Measurements from ENCODE around the gene SYT11.

Gene SYT11

DNA sequence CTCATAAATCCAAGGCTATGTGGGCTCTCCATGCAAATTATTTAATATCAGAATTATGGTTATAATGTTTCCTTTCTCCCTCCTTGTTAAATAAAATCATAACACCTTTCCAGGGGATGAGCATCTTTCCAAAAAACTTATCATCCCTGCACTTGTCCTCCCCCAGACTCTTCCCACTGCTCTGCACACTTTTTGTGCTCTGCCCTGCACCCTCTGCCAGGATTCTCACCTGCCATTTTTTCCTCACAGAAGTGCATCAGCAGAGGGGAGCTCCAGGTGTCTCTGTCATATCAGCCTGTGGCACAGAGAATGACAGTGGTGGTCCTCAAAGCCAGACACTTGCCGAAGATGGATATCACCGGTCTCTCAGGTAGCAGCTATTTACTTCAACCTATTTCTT lies 20.9 kb downstream of the SYT11 start:
- TF ChIP-seq, protein P1, sequence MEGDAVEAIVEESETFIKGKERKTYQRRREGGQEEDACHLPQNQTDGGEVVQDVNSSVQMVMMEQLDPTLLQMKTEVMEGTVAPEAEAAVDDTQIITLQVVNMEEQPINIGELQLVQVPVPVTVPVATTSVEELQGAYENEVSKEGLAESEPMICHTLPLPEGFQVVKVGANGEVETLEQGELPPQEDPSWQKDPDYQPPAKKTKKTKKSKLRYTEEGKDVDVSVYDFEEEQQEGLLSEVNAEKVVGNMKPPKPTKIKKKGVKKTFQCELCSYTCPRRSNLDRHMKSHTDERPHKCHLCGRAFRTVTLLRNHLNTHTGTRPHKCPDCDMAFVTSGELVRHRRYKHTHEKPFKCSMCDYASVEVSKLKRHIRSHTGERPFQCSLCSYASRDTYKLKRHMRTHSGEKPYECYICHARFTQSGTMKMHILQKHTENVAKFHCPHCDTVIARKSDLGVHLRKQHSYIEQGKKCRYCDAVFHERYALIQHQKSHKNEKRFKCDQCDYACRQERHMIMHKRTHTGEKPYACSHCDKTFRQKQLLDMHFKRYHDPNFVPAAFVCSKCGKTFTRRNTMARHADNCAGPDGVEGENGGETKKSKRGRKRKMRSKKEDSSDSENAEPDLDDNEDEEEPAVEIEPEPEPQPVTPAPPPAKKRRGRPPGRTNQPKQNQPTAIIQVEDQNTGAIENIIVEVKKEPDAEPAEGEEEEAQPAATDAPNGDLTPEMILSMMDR (IDR thresholded peaks at IDR 0.05; ENCODE audit: insufficient read depth, low read depth, low read length, missing control alignments) = no peak
- no peak for DNase-seq (ENCODE audit: low read depth)
- H3K4me3 ChIP-seq (ENCODE audit: low read length) = no peak overlapping the region

DNA sequence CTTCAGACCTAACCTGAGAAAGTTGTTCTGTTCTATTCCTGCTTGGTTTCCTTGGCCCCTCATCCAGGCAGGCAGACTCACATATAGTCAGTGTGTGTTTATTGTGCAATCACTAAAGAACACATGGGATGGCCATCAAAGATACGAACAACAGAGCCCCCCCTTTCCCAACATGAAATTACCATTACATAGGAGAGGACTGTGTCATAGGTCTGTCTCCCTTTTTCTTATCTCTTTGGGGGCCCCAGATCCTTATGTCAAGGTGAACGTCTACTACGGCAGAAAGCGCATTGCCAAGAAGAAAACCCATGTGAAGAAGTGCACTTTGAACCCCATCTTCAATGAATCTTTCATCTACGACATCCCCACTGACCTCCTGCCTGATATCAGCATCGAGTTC lies 21.6 kb downstream of the SYT11 start:
- no peak for DNase-seq (ENCODE audit: low read depth)
- TF ChIP-seq, protein P1 (IDR thresholded peaks at IDR 0.05; ENCODE audit: insufficient read depth, low read depth, low read length, missing control alignments) = no peak
- no peak overlapping the region for H3K4me3 ChIP-seq (ENCODE audit: low read length)

DNA sequence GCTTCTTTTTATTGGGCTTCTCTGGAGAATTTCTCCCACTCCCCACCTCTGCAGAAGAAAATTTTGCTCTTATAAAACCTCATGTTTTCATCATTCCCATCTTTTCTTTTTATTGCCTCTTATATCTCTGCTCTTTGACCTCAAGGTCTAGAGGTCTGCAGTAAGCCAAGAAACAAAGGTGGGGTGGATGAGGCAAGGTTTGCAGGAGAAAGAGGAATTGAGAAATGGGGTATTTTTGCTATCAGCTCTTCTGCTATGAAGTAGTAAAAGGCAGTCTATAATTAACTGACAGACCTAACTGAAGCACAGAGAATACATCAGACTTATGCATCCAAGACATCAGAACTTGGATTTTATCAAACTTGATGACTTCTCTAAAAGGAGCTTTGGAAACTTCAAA lies 22.9 kb downstream of the SYT11 start:
- TF ChIP-seq, protein P1 (IDR thresholded peaks at IDR 0.05; ENCODE audit: insufficient read depth, low read depth, low read length, missing control alignments) = no peak
- H3K4me3 ChIP-seq (ENCODE audit: low read length) = no peak overlapping the region
- DNase-seq (ENCODE audit: low read depth) = no peak

GRCh38 chr1:155882766-155883165 lies 23.4 kb downstream of the SYT11 start:
- TF ChIP-seq, protein P1 (IDR thresholded peaks at IDR 0.05; ENCODE audit: insufficient read depth, low read depth, low read length, missing control alignments) = no peak
- H3K4me3 ChIP-seq (ENCODE audit: low read length) = no peak overlapping the region
- no peak for DNase-seq (ENCODE audit: low read depth)

DNA sequence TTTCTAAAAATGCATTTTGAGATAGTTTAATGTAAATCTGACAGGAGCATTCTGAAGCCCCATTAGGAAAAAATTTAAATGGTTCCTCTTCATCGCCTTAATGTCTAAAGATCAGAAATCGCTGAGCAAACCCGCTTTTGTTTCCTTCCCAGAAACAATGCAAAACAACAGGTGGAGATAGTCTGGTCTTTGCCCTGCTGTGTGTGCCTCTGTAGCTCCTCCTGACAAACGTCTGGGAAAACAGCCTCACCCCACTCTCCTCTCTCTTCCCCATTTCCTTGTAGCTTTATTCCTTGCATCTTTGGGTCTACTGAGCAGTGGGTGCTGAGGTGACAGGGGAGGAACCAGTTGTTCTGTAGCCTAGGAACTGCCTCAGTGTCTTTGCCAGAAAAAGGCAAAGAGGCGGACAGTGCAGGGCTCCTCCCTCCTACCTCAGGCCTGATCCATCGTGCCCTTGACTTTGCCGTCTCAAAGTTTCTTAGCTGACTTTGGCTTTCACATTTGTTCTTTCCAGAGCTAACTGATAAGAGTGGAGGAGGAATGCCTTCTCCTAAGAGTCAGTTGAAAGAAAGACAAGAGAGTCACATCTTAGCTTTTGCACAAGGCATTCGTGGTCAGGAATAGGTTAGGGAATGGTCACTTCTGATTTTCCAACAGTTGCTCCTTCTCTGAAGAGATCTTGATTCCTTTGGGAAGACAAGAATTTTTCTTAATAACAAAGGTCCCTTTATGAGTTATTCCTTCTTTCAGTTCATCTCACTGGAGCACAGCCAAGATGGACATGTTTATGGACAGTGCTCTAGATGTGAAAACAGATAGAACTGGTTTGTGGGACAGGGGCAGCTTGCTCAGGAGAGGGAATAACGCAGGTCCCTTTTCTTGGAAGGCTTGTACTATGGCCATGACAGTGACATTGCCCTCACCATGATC lies 24.9 kb downstream of the SYT11 start:
- DNase-seq (ENCODE audit: low read depth) = no peak
- no peak overlapping the region for H3K4me3 ChIP-seq (ENCODE audit: low read length)
- TF ChIP-seq, protein P1 (IDR thresholded peaks at IDR 0.05; ENCODE audit: insufficient read depth, low read depth, low read length, missing control alignments) = no peak

GRCh38 chr1:155884982-155885381 lies 25.6 kb downstream of the SYT11 start:
- H3K4me3 ChIP-seq (ENCODE audit: low read length) = no peak overlapping the region
- no peak for DNase-seq (ENCODE audit: low read depth)
- TF ChIP-seq, protein P1 (IDR thresholded peaks at IDR 0.05; ENCODE audit: insufficient read depth, low read depth, low read length, missing control alignments) = no peak

GRCh38 chr1:155888481-155888880 lies 29.1 kb downstream of the SYT11 start:
- TF ChIP-seq, protein P1 (IDR thresholded peaks at IDR 0.05; ENCODE audit: insufficient read depth, low read depth, low read length, missing control alignments) = no peak
- no peak for DNase-seq (ENCODE audit: low read depth)
- no peak overlapping the region for H3K4me3 ChIP-seq (ENCODE audit: low read length)

All from epithelial cell of esophagus (primary cell).